ENCODE results near the gene NRXN3. TPM values are rescaled to one million over a fixed set of nuclear protein-coding genes. Genes with fewer than 3 reads are reported as not detected.

NRXN3 gene
- total RNA-seq, 1 experiment from 2014 or later, result not detected

GRCh38 chr14:79442786-79443185, 1272.6 kb downstream of the NRXN3 start:
- Histone ChIP-seq H3K4me3 (replicated peaks in 1 of 2; ENCODE audit: low read depth in 1 of 2, low read length in 2 of 2) (no peak overlapping the region), H3K27ac (ENCODE audit: low read depth, low read length) (no peak overlapping the region), H3K9me2 (ENCODE audit: insufficient read depth) (no peaks in the 10 kb centered on the region), H2AFZ (ENCODE audit: low read depth, low read length, poor library complexity, severe bottlenecking) (no peak overlapping the region), H3K4me2 (ENCODE audit: low read length) (no peak overlapping the region), H4K20me1 (ENCODE audit: insufficient read depth) (no peaks in the 10 kb centered on the region), H3K9ac (ENCODE audit: low read length) (no peak overlapping the region), H3K4me1 (ENCODE audit: control insufficient read depth in 1 of 2, insufficient read depth in 2 of 2, low read length in 2 of 2) (no peaks in the 10 kb centered on the region), H3K9me3 (ENCODE audit: control insufficient read depth in 1 of 2, insufficient read depth in 1 of 2, low read depth in 1 of 2, low read length in 2 of 2) (peaks cover 5 to 10% of the 10 kb centered on the region in 2 experiments; a peak in 2 of 4 replicates), H3K79me2 (ENCODE audit: insufficient read depth, low read length) (no peaks in the 10 kb centered on the region), H3K36me3 (ENCODE audit: control insufficient read depth in 1 of 2, insufficient read depth in 2 of 2, low read length in 2 of 2) (no peaks in the 10 kb centered on the region), H3K27me3 (ENCODE audit: insufficient read depth, low read length) (no peaks in the 10 kb centered on the region)
- ChIA-PET CTCF (no interaction called here), RAD21 (ENCODE audit: low non-redundant PET in 1 of 2, low total read pairs in 2 of 2, uncharacterized antibody in 2 of 2, unreplicated experiment in 2 of 2) (no interaction called here), POLR2A (no interaction called here)
- intact Hi-C loops (cut with micrococcal nuclease), result no loop called here
- ATAC-seq (no peak), DNase-seq (ENCODE audit: low read depth, low spot score) (no peak)
- TF ChIP-seq CEBPB (IDR thresholded peaks at IDR 0.05; ENCODE audit: low read depth) (no peak), SP1 (IDR thresholded peaks at IDR 0.05; ENCODE audit: low read depth) (no peak), EGR1 (IDR thresholded peaks at IDR 0.05; ENCODE audit: low read depth) (no peak), POLR2A (IDR thresholded peaks at IDR 0.05; ENCODE audit: borderline replicate concordance, extremely low read depth, insufficient read depth, insufficient read length) (no peak), CTCF (IDR thresholded peaks at IDR 0.05 in 2 of 3, conservative IDR thresholded peaks at IDR 0.05 in 1 of 3; ENCODE audit: borderline replicate concordance in 1 of 3, insufficient read depth in 1 of 3, low read depth in 2 of 3, low read length in 2 of 3) (no peak), CBX3 (IDR thresholded peaks at IDR 0.05; ENCODE audit: low read depth) (no peak), MAX (IDR thresholded peaks at IDR 0.05) (no peak), JUND (IDR thresholded peaks at IDR 0.05) (no peak), FOSL1 (IDR thresholded peaks at IDR 0.05; ENCODE audit: low read depth) (no peak)
- no TSS peak for BruUV-seq (replicated peaks)

- H2AFZ ChIP-seq (ENCODE audit: low read depth, low read length, poor library complexity, severe bottlenecking), result no peak overlapping the region
- no peaks in the 10 kb centered on the region for H3K79me2 ChIP-seq (ENCODE audit: insufficient read depth, low read length)
- no peak for DNase-seq (ENCODE audit: low read depth, low spot score)
- intact Hi-C loops (cut with micrococcal nuclease), result no loop called here
- H4K20me1 ChIP-seq (ENCODE audit: insufficient read depth), result no peaks in the 10 kb centered on the region
- H3K4me3 ChIP-seq (replicated peaks in 1 of 2; ENCODE audit: low read depth in 1 of 2, low read length in 2 of 2), result no peak overlapping the region
- ChIA-PET RAD21 (ENCODE audit: low non-redundant PET in 1 of 2, low total read pairs in 2 of 2, uncharacterized antibody in 2 of 2, unreplicated experiment in 2 of 2) (no interaction called here), POLR2A (no interaction called here), CTCF (no interaction called here)
- no peak overlapping the region for H3K9ac ChIP-seq (ENCODE audit: low read length)
- no peak for ATAC-seq
- no peaks in the 10 kb centered on the region for H3K27me3 ChIP-seq (ENCODE audit: insufficient read depth, low read length)
- H3K9me3 ChIP-seq (ENCODE audit: control insufficient read depth in 1 of 2, insufficient read depth in 1 of 2, low read depth in 1 of 2, low read length in 2 of 2), result peaks cover 5 to 8% of the 10 kb centered on the region in 2 experiments; a peak in 2 of 4 replicates
- no peak overlapping the region for H3K4me2 ChIP-seq (ENCODE audit: low read length)
- H3K9me2 ChIP-seq (ENCODE audit: insufficient read depth), result no peaks in the 10 kb centered on the region
- H3K27ac ChIP-seq (ENCODE audit: low read depth, low read length), result no peak overlapping the region
- H3K36me3 ChIP-seq (ENCODE audit: control insufficient read depth in 1 of 2, insufficient read depth in 2 of 2, low read length in 2 of 2), result no peaks in the 10 kb centered on the region
- H3K4me1 ChIP-seq (ENCODE audit: control insufficient read depth in 1 of 2, insufficient read depth in 2 of 2, low read length in 2 of 2), result no peaks in the 10 kb centered on the region
- no TSS peak for BruUV-seq (replicated peaks)
- TF ChIP-seq ZFX (IDR thresholded peaks at IDR 0.05) (no peak), SP1 (IDR thresholded peaks at IDR 0.05; ENCODE audit: low read depth) (no peak), POLR2AphosphoS5 (IDR thresholded peaks at IDR 0.05; ENCODE audit: low read depth, low read length) (no peak), REST (IDR thresholded peaks at IDR 0.05; ENCODE audit: low read depth) (no peak), FOSL1 (IDR thresholded peaks at IDR 0.05; ENCODE audit: low read depth) (no peak), RAD21 (IDR thresholded peaks at IDR 0.05; ENCODE audit: low read depth) (no peak), ELF1 (IDR thresholded peaks at IDR 0.05; ENCODE audit: borderline replicate concordance, low read depth) (no peak), ATF3 (IDR thresholded peaks at IDR 0.05) (no peak), ZNF274 (IDR thresholded peaks at IDR 0.05; ENCODE audit: low read depth, low read length) (no peak), MAX (IDR thresholded peaks at IDR 0.05) (no peak), TCF7L2 (IDR thresholded peaks at IDR 0.05; ENCODE audit: borderline replicate concordance, extremely low read depth, insufficient read depth, insufficient read length) (no peak)
Measured at GRCh38 chr14:79443602-79444001, 1273.4 kb downstream of the NRXN3 start.

Data from HCT116 (cell line).